ENCODE results near the gene CCT7.

CCT7 gene

GRCh38 chr2:73210019-73210418 is 24.1 kb upstream of the CCT7 start:
- Histone ChIP-seq H4K20me1 (no peaks in the 10 kb centered on the region), H3K36me3 (no peaks in the 10 kb centered on the region), H3K27me3 (no peaks in the 10 kb centered on the region), H3K9ac (no peak overlapping the region), H3K27ac (no peak overlapping the region), H3K4me1 (peaks cover 27% of the 10 kb centered on the region), H3K9me3 (no peaks in the 10 kb centered on the region), H3K4me3 (no peak overlapping the region), H3K4me2 (no peak overlapping the region)
- no peak for TF ChIP-seq Cebpa-rat (IDR thresholded peaks at IDR 0.05)

GRCh38 chr2:73210696-73211095 is 23.4 kb upstream of the CCT7 start:
- no peak overlapping the region for H3K27ac ChIP-seq
- peaks cover 34% of the 10 kb centered on the region for H3K4me1 ChIP-seq
- H3K36me3 ChIP-seq: no peaks in the 10 kb centered on the region
- H3K4me2 ChIP-seq: no peak overlapping the region
- no peaks in the 10 kb centered on the region for H4K20me1 ChIP-seq
- H3K9ac ChIP-seq: no peak overlapping the region
- no peak for TF ChIP-seq Cebpa-rat (IDR thresholded peaks at IDR 0.05)
- no peaks in the 10 kb centered on the region for H3K27me3 ChIP-seq
- H3K4me3 ChIP-seq: no peak overlapping the region
- H3K9me3 ChIP-seq: no peaks in the 10 kb centered on the region

- no peak overlapping the region for H3K27ac ChIP-seq
- peaks cover 34% of the 10 kb centered on the region for H3K4me1 ChIP-seq
- H3K36me3 ChIP-seq: no peaks in the 10 kb centered on the region
- H3K4me2 ChIP-seq: peak overlapping the region; percentile 80
- no peak overlapping the region for H3K4me3 ChIP-seq
- H3K9me3 ChIP-seq: no peaks in the 10 kb centered on the region
- no peaks in the 10 kb centered on the region for H3K27me3 ChIP-seq
- H4K20me1 ChIP-seq: 0 out of 2 replicates have a peak, but pooled peaks cover 2% of the 10 kb centered on the region
- TF ChIP-seq Cebpa-rat (IDR thresholded peaks at IDR 0.05): no peak
- H3K9ac ChIP-seq: no peak overlapping the region
These were observed 22.0 kb upstream of the CCT7 start for GRCh38 chr2:73212098-73212447.

- no peaks in the 10 kb centered on the region for H3K36me3 ChIP-seq
- H4K20me1 ChIP-seq: peaks cover 7% of the 10 kb centered on the region; the same call in 1 of the 2 replicates
- H3K4me2 ChIP-seq: peak overlapping the region; percentile 80
- peaks cover 34% of the 10 kb centered on the region for H3K4me1 ChIP-seq
- peak overlapping the region; percentile 75 for H3K4me3 ChIP-seq
- H3K9me3 ChIP-seq: no peaks in the 10 kb centered on the region
- no peaks in the 10 kb centered on the region for H3K27me3 ChIP-seq
- no peak for TF ChIP-seq Cebpa-rat (IDR thresholded peaks at IDR 0.05)
- no peak overlapping the region for H3K27ac ChIP-seq
- H3K9ac ChIP-seq: peak overlapping the region; percentile 81; the same call in 1 of the 2 replicates
These were observed 21.5 kb upstream of the CCT7 start for GRCh38 chr2:73212448-73213176.

GRCh38 chr2:73214120-73215035 is 19.7 kb upstream of the CCT7 start, which contains the start of gene SMYD5:
Gene SMYD5 (plus strand): TSS chr2:73214245. CDS start chr2:73214267, 22 bp downstream.
- Histone ChIP-seq H3K4me2 (peak within 1 kb of the TSS; percentile 80), H3K4me3 (peak within 1 kb of the TSS; percentile 75), H3K27ac (peak within 1 kb of the TSS; percentile 88), H3K4me1 (peaks cover 34% of the 10 kb centered on the region), H3K9ac (peak within 1 kb of the TSS; percentile 81), H4K20me1 (peaks cover 20% of the 10 kb centered on the region; the same call in 1 of the 2 replicates), H3K36me3 (peaks cover 8% of the 10 kb centered on the region; the same call in 1 of the 2 replicates), H3K27me3 (no peaks in the 10 kb centered on the region), H3K9me3 (no peaks in the 10 kb centered on the region)
- no peak for TF ChIP-seq Cebpa-rat (IDR thresholded peaks at IDR 0.05)

- H3K9me3 ChIP-seq: no peaks in the 10 kb centered on the region
- H3K36me3 ChIP-seq: peaks cover 16% of the 10 kb centered on the region; the same call in 1 of the 2 replicates
- H3K4me1 ChIP-seq: peaks cover 34% of the 10 kb centered on the region
- H3K27me3 ChIP-seq: no peaks in the 10 kb centered on the region
- H3K27ac ChIP-seq: no peak overlapping the region
- H3K4me3 ChIP-seq: 0 out of 2 replicates have a peak overlapping the region, but pooled peaks have one; percentile 75
- TF ChIP-seq Cebpa-rat (IDR thresholded peaks at IDR 0.05): no peak
- no peak overlapping the region for H3K9ac ChIP-seq
- H3K4me2 ChIP-seq: peak overlapping the region; percentile 80
- H4K20me1 ChIP-seq: peaks cover 20% of the 10 kb centered on the region; the same call in 1 of the 2 replicates
These were observed 18.9 kb upstream of the CCT7 start for GRCh38 chr2:73215254-73215653.

- Histone ChIP-seq H3K9ac (no peak overlapping the region), H3K27ac (no peak overlapping the region), H3K36me3 (peaks cover 35% of the 10 kb centered on the region), H4K20me1 (peaks cover 20% of the 10 kb centered on the region; the same call in 1 of the 2 replicates), H3K4me1 (peaks cover 29% of the 10 kb centered on the region), H3K4me3 (no peak overlapping the region), H3K4me2 (no peak overlapping the region), H3K27me3 (no peaks in the 10 kb centered on the region), H3K9me3 (no peaks in the 10 kb centered on the region)
- TF ChIP-seq Cebpa-rat (IDR thresholded peaks at IDR 0.05): peak; percentile 23; the same call in 1 of the 2 replicates
These were observed 16.9 kb upstream of the CCT7 start for GRCh38 chr2:73217160-73217559.

- Histone ChIP-seq H3K9me3 (no peaks in the 10 kb centered on the region), H3K4me1 (peaks cover 22% of the 10 kb centered on the region), H3K27ac (no peak overlapping the region), H3K36me3 (peaks cover 42% of the 10 kb centered on the region), H3K27me3 (no peaks in the 10 kb centered on the region), H3K4me2 (no peak overlapping the region), H3K4me3 (no peak overlapping the region), H4K20me1 (peaks cover 20% of the 10 kb centered on the region; the same call in 1 of the 2 replicates), H3K9ac (no peak overlapping the region)
- TF ChIP-seq Cebpa-rat (IDR thresholded peaks at IDR 0.05): no peak
These were observed 16.3 kb upstream of the CCT7 start for GRCh38 chr2:73217826-73218225.

- Histone ChIP-seq H3K4me1 (peaks cover 17% of the 10 kb centered on the region), H3K4me2 (no peak overlapping the region), H3K4me3 (no peak overlapping the region), H3K27ac (no peak overlapping the region), H3K9me3 (no peaks in the 10 kb centered on the region), H3K27me3 (no peaks in the 10 kb centered on the region), H3K36me3 (peaks cover 47% of the 10 kb centered on the region), H4K20me1 (peaks cover 20% of the 10 kb centered on the region; the same call in 1 of the 2 replicates), H3K9ac (no peak overlapping the region)
- TF ChIP-seq Cebpa-rat (IDR thresholded peaks at IDR 0.05): no peak
These were observed 15.8 kb upstream of the CCT7 start for GRCh38 chr2:73218298-73218697.
